A673 (cell line): Measurements from ENCODE around the gene MRPS11. TPM values are rescaled to one million over a fixed set of nuclear protein-coding genes. Genes with fewer than 3 reads are reported as not detected.

Experiments
- BruUV-seq: library from RNA; stranded (reverse); fragments of 400-500 nt; replicated peaks from 2 replicates; lab custom pipeline; 2021; lab: Mats Ljungman, UMichigan
- CTCF ChIA-PET: fragments of 300-600 bp; sonication (Branson Sonifier 250); formaldehyde crosslinking; loops from one replicate; lab custom pipeline; 2022; ENCODE audit warnings: antibody characterized with exemption; lab: Charles Lee
- POLR2A ChIA-PET: fragments of 300-600 bp; sonication (Branson Sonifier 250); formaldehyde crosslinking; loops from one replicate; lab custom pipeline; 2022; ENCODE audit warnings: antibody characterized with exemption; ENCODE audit not compliant: low non-redundant PET; lab: Charles Lee
- DNase-seq: peaks from one replicate; pipeline ENCODE4 v3.0.0-alpha.2; 2015; ENCODE audit warnings: low spot score
- H3K27ac ChIP-seq: fragments of 200-600 bp; sonication (generic); 2 replicates; pipeline ENCODE4 v1.5.1; 2016; ENCODE audit warnings: mixed run types, low read depth, mild to moderate bottlenecking, mixed read lengths, antibody characterized with exemption, low read length; ENCODE audit not compliant: poor library complexity, severe bottlenecking
- H3K27me3 ChIP-seq: fragments of 200-600 bp; sonication (generic); replicated peaks from 2 replicates; pipeline ENCODE4 v1.6.1; 2017; ENCODE audit warnings: mixed run types, low read depth, mild to moderate bottlenecking, mixed read lengths, antibody characterized with exemption, low read length; ENCODE audit not compliant: insufficient read depth, poor library complexity
- H3K36me3 ChIP-seq: fragments of 200-600 bp; sonication (generic); 2 replicates; pipeline ENCODE4 v1.6.1; 2016; ENCODE audit warnings: mixed run types, mild to moderate bottlenecking, mixed read lengths, antibody characterized with exemption, low read length; ENCODE audit not compliant: insufficient read depth, poor library complexity, severe bottlenecking
- H3K4me1 ChIP-seq: fragments of 200-600 bp; sonication (generic); 2 replicates; pipeline ENCODE4 v1.6.1; 2017; ENCODE audit warnings: mixed run types, mild to moderate bottlenecking, mixed read lengths, antibody characterized with exemption, low read length; ENCODE audit not compliant: insufficient read depth, poor library complexity, severe bottlenecking
- H3K4me3 ChIP-seq: fragments of 200-600 bp; sonication (generic); 2 replicates; pipeline ENCODE4 v1.5.1; 2016; ENCODE audit warnings: low read depth, mixed run types, mild to moderate bottlenecking, mixed read lengths, low read length; ENCODE audit not compliant: poor library complexity, severe bottlenecking
- H3K9me3 ChIP-seq: fragments of 200-600 bp; sonication (generic); 2 replicates; pipeline ENCODE4 v1.6.1; 2016; ENCODE audit warnings: mixed run types, low read depth, mild to moderate bottlenecking, mixed read lengths, antibody characterized with exemption, low read length; ENCODE audit not compliant: poor library complexity, severe bottlenecking
- EZH2 ChIP-seq: fragments of 200-600 bp; sonication (generic); IDR thresholded peaks from 2 replicates; pipeline ENCODE4 v1.6.1; 2017; ENCODE audit warnings: borderline replicate concordance, low read depth, mild to moderate bottlenecking, mixed read lengths, antibody characterized with exemption, low read length; ENCODE audit not compliant: poor library complexity, severe bottlenecking
- intact Hi-C: fragments of 100-400 bp; cut with micrococcal nuclease; formaldehyde crosslinking; loops from one replicate; pipeline ENCODE4 v1.10.0; 2022; ENCODE audit not compliant: unreplicated experiment
- total RNA-seq: library from RNA; stranded (reverse); gene quantifications from 2 replicates; pipeline ENCODE4 v1.2.3, GENCODE V29; 2021
- TF ChIP-seq, protein P1 (sequence below): fragments of 300-800, 200-600 bp; sonication (generic); conservative IDR thresholded peaks from 2 replicates; pipeline ENCODE4 v1.5.1; 2017; ENCODE audit warnings: low read depth, mild to moderate bottlenecking, antibody characterized with exemption, low read length, moderate library complexity, mixed read lengths

The MRPS11 gene
- total RNA-seq, 1 experiment from 2014 or later, result 90.0 TPM

DNA sequence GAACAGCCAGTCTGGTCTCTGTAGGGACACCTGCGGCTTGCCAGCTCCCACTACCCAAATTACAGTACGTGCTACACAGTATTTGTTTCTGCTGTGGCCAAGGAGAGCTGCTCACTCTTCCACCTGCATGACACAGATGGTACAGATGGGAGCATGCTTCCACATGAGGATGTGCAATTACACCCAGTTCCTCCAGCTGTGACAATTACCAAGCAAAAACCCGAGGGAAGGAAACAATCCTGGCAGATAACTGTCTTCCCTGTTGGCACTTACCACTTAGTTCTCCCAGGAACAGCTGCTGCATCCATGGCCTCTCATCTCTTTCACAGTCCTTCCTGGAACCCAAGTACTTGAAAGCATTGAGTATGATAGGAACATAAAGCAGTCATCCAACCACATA lies 44.6 kb downstream of the MRPS11 start:
- CTCF ChIA-PET, result no interaction called here
- no peak for TF ChIP-seq EZH2
- TF ChIP-seq, protein P1, sequence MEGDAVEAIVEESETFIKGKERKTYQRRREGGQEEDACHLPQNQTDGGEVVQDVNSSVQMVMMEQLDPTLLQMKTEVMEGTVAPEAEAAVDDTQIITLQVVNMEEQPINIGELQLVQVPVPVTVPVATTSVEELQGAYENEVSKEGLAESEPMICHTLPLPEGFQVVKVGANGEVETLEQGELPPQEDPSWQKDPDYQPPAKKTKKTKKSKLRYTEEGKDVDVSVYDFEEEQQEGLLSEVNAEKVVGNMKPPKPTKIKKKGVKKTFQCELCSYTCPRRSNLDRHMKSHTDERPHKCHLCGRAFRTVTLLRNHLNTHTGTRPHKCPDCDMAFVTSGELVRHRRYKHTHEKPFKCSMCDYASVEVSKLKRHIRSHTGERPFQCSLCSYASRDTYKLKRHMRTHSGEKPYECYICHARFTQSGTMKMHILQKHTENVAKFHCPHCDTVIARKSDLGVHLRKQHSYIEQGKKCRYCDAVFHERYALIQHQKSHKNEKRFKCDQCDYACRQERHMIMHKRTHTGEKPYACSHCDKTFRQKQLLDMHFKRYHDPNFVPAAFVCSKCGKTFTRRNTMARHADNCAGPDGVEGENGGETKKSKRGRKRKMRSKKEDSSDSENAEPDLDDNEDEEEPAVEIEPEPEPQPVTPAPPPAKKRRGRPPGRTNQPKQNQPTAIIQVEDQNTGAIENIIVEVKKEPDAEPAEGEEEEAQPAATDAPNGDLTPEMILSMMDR, result no peak

DNA sequence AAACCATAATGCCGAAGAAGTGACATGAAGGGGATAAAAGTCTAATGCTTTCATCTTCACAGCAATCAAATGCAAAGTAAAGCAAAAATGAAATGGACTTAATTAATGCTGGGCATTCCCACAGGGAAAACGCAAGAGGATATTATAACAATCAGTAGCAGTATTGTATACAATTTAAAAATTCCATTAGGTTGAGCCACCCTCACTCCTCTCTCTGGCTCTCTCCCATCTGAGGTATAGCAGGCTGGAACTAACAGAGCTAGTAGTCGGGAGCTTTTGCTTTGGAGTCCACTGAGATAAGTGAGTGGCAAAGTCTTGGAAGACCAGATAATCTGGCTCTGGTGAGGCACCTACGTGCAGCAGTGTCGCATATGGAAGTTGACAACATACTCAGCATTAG lies 45.1 kb downstream of the MRPS11 start:
- no TSS peak for BruUV-seq
- H3K36me3 ChIP-seq, result no peaks in the 10 kb centered on the region
- no peaks in the 10 kb centered on the region for H3K27me3 ChIP-seq
- H3K9me3 ChIP-seq, result no peaks in the 10 kb centered on the region
- no peak overlapping the region for H3K27ac ChIP-seq
- TF ChIP-seq, protein P1, result no peak
- TF ChIP-seq EZH2, result no peak
- DNase-seq, result no peak
- intact Hi-C loops, result no loop called here
- ChIA-PET CTCF (no interaction called here), POLR2A (no interaction called here)
- H3K4me1 ChIP-seq, result no peaks in the 10 kb centered on the region
- H3K4me3 ChIP-seq, result no peak overlapping the region

More for the DNA sequence above, 44.6 kb downstream of the MRPS11 start:
- intact Hi-C loops, result no loop called here
- Histone ChIP-seq H3K36me3 (no peaks in the 10 kb centered on the region), H3K27me3 (no peaks in the 10 kb centered on the region), H3K4me1 (no peaks in the 10 kb centered on the region), H3K27ac (no peak overlapping the region), H3K4me3 (no peak overlapping the region), H3K9me3 (no peaks in the 10 kb centered on the region)
- POLR2A ChIA-PET, result no interaction called here
- BruUV-seq, result no TSS peak
- no peak for DNase-seq

DNA sequence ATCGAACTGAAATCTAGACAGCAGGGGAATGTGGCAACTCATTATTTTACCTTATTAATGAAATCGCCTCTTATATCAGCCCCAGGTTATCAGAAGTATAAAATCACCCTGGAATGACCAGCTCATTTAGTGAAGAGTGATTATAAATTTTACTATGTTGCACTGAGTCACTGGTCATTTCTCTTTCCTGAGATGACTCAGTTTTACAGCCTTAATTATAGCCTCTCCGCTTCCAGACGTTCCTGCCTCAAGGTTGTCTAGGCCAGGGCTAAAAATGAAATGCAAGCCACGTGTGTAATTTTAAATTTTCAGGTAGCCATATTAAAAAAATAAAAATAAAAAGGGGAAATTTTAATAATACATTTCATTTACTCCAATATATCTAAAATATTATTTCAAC lies 45.7 kb downstream of the MRPS11 start:
- H3K4me3 ChIP-seq, result no peak overlapping the region
- DNase-seq, result no peak
- intact Hi-C loops, result no loop called here
- no peaks in the 10 kb centered on the region for H3K36me3 ChIP-seq
- no peak overlapping the region for H3K27ac ChIP-seq
- no peaks in the 10 kb centered on the region for H3K9me3 ChIP-seq
- H3K4me1 ChIP-seq, result no peaks in the 10 kb centered on the region
- ChIA-PET CTCF (no interaction called here), POLR2A (no interaction called here)
- H3K27me3 ChIP-seq, result no peaks in the 10 kb centered on the region
- BruUV-seq, result no TSS peak
- TF ChIP-seq, protein P1, result no peak
- TF ChIP-seq EZH2, result no peak
